GM19395 (cell line): Measurements from ENCODE around the gene LDLRAD1.
"Not testable (repeated sequence)": the region's sequence is repeated elsewhere in the genome, so short reads cannot be mapped to it uniquely, and the experiment has no call there.

Experiments
- ATAC-seq: cut with Tn5 transposase; IDR thresholded peaks from one replicate; pipeline ENCODE4 v1.9.1; 2021; ENCODE audit warnings: mild to moderate bottlenecking, moderate library complexity; ENCODE audit not compliant: unreplicated experiment

Gene LDLRAD1

DNA sequence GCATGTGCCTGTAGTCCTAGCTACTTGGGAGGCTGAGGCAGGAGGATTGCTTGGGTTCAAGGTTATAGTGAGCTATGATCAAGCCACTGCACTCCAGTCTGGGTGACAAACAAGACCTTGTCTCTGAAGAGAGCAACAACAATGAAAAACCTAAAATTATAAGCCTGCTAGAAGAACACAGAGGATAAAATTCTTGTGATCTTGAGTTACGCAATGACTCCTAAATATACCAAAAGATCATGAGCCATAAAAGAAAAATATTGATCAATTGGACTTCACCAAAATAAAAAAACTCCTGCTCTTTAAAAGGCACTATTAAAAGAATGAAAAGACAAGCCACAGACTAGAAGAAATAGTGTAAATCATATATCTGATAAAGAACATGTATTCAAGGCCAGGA is 22.3 kb downstream of the LDLRAD1 start:
- ATAC-seq, result no peak

DNA sequence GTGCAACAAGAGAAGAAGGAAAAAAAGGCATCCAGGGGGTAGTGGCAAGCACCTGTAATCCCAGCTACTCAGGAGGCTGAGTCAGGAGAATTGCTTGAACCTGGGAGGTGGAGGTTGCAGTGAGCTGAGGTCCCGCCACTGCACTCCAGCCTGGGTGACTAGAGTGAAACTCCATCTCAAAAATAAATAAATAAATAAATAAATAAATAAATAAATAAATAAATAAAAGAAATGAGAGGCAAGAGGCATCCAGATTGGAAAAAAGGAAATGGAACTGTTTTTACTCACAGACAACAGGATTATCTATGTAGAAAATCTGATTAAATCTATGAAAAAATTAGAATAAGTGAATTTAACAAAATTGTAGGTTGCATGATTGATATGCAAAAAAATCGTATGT is 23.5 kb downstream of the LDLRAD1 start:
- ATAC-seq, result not testable (repeated sequence)

DNA sequence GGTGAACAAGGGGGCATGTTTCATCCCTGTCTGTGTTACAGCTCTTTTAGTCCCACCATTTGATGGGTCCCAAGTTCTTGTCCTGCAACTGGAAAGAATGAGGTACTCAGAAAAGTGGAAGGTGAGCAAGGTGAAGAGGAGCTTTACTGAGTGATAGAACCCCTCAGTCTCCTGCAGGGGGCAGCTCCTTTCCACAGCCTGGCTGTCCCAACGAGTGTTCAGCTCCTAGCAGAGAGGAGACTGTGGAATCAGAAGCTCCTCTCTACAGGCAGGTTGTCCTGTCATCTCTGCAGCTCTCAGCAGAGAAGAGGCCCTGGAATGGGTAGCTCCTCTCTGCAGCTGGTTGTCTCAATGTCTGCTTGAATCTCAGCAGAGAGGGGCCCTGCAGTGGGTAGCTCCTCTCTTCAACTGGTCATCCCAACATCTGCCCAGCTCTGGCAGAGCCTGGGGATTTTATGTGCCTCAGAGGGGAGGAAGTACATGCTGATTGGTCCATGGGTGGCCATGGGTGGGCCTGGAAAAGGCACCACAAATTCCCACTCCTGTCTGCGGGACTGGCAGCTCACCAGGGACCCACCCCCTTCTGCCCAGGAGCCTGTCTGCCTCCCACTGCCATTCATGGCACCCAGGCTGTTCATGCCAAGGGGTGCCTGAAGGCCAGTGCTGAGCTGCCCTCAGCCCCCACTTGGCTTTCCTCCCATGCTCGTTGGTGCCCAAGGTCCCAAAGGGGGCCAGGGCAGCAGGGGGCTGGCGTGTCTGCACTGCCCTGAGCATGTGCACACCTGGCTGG is 25.7 kb downstream of the LDLRAD1 start:
- no peak for ATAC-seq

DNA sequence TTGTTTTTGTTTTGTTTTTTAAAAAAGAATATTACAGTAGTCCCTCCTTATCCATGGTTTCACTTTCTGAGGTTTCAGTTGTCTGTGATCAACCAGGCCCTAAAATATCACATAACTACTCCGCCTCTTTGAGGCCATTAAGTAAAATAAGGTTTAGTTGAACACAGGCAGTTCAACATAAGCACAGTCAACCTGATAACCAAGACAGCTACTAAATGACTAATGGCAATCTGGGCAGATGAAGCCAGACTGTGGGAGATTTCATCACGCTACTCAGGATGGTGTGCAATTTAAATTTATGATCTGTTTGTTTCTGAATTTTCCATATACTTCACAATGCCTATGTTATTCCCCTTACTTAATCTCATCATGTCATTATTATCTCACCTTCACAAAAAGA is 30.1 kb downstream of the LDLRAD1 start:
- ATAC-seq, result no peak

DNA sequence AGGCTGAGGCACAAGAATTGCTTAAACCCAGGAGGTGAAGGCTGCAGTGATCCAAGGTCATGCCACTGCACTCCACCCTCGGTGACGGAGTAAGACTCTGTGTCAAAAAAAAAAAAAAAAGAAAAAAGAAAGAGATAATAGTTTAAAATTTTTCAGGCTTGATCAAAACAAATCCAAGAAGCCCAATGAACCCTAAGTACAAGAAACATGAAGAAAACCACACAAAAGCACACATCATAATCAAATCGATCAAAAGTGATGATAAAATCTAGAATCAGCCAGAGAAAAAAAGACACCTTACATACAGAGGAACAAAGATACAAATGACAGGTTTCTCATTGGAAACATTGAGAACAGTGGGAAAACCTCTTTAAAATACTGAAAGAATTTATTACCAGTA is 31.5 kb downstream of the LDLRAD1 start:
- no peak for ATAC-seq

DNA sequence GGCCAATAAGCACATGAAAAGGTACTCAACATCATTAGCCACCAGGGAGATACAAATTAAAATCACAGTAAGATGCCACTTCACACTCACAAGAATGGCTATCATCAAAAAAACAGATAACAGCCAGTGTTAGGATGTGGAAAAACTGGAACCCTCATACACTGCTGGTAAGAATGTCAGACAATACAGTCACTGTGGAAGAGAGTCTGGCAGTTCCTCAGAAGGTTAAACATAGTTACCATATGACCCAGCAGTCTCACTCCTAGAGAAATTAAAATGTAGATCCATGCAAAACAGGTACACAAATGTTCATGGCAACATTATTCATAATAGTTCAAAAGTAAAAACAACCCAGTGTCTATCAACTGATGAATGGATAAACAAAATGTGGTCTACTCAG is 33.3 kb downstream of the LDLRAD1 start:
- no peak for ATAC-seq

DNA sequence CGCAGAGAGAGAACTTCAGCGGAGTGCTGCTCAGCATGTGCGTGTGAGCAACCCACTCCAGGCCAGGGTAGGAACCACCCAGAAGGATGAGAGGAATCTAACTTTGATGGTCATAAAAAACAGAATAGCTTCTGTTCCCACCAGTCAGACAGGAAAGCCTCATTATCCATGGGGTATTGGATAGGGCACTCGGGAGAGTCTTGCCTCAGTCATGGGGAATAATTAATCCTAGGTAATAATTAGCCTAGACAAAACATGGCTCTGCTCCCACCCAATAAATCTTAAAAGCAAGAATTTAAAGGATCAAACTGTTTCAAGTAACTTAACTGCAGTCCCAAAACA is 35.3 kb downstream of the LDLRAD1 start:
- no peak for ATAC-seq

DNA sequence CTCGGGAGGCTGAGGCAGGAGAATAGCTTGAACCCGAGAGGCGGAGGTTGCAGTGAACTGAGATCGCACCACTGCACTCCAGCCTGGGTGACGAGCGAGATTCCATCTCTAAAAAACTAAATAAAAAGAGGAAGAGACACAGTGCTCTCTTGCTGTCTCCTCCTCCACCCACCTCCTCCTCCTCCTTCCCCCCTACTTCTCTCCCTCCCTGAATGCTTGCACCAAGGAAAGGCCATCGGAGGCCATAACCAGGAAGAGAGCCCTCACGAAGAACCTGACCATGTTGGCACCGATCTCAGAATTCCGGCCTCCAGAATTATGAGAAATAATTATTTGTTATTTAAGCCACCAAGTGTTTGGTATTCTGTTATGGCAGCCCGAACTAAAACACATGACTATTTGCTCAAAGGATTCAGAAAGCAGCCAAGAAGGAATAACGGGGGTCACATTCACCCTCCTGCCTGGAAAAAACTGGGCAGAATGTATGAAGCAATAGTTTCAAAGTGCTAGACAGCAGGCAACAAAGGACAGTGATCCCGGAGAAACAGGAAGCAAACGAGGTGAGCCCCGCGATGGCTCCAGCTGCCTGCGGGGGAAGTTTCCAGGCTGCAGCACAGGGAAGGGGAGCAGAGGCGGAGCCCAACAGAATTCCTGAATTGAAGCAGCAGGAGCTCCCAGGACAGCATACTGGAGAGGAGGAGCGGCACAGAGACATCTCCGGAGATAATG is 35.8 kb downstream of the LDLRAD1 start:
- ATAC-seq, result no peak

DNA sequence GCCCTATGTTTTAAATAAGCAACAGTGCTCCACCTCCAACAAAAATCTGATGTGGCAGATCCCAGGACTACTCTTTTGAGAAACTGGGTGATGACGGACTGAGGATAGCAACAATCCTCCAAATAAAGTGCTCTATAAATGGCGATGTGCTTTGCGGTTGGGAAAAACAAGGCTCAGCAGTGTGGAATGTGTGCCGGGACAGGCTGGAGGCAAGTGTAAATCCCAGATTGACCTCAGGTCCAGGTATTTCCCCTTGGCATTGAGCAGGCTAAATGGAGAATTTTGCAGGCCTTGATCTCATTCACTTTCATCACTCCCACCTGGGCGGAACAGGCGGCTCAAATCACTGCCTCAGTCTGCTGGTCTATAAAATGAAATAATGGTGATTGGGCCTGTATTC is 36.8 kb downstream of the LDLRAD1 start:
- ATAC-seq, result no peak

DNA sequence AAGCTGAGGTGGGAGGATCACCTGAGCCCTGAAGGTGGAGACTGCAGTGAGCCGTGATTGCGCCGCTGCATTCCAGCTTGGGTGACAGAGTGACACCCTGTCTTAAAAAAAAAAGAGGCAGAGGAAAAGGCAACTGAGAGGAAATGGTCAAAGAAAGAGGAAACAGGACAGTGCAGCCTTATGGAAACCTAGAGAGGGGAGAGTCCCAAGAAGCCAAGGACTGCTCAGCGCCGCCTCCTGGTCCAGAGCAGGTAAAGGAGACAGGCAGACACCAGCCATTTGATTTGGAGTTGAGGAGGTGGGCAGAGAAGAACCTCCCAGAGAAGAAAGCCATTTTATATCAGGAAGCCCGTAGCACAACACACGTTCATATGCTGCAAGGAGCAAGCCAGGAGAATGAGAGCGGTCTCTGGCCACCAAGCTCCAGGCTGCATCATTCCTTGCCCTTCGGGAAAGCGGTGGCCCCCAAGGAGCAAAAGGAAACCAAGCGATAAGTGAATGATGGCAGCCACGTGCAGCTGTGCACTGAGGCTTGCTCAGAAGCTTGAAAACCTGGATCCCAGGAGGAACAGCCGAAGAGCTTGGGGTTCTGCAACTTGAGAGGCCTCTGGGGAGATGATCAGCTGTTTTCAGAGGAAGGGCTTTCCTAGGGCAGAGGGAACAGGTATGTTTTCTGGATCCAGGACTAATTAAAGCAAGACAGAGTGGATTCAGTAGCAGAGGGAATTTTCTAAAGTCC is 38.1 kb downstream of the LDLRAD1 start:
- ATAC-seq, result no peak

DNA sequence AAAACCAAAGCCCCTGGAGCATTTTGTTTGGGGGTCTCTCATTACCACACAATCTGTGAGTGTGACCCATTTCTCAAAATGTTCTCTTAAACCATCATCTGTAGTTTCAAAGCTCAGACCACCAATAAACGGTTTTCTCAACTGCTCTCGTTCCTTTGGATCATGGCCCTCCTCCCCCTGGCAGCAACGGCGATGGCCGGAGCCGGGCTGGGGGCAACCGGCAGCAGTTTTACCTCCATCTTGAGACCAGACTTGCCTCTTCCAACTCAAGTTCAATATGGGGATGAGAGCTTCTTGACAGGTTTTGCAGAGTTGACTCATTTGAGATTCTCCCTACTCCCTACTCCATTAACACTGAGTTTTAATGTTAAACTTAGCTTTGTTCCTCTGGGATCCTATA is 42.1 kb downstream of the LDLRAD1 start:
- no peak for ATAC-seq

DNA sequence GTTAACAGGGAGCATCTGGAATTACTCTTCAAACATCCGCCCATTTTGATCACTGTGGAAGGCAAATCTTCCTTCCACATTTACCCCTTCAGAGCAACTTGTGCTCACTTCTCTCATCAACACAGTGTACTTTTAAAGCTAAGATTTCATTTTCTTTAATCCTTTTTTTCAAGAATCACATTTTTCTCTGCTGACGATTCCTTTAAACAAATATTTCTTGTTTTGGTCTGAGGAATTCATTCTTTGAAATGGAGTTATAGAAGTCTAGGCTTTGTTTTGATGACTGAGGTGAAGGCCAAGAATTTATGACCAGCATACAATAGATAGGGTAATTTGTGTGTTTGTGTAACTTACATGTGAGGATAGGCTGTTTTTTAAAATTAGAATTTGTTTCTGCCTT is 46.3 kb downstream of the LDLRAD1 start:
- ATAC-seq, result no peak

DNA sequence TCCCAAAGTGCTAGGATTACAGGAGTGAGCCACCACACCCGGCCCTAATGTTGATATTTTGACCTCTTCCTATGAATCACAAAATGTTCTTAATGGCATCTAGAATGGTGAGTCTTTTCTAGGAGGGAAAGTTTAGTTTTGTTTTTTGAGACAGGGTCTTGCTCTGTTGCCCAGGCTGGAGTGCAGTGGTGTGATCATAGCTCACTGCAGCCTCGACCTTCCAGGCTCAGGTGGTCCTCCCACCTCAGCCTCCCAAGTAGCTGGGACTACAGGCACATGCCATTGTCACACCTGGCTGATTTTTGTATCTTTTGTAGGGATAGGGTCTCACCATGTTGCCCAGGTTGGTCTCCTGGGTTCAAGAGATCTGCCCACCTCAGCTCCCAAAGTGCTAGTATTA is 48.7 kb downstream of the LDLRAD1 start:
- not testable (repeated sequence) for ATAC-seq

DNA sequence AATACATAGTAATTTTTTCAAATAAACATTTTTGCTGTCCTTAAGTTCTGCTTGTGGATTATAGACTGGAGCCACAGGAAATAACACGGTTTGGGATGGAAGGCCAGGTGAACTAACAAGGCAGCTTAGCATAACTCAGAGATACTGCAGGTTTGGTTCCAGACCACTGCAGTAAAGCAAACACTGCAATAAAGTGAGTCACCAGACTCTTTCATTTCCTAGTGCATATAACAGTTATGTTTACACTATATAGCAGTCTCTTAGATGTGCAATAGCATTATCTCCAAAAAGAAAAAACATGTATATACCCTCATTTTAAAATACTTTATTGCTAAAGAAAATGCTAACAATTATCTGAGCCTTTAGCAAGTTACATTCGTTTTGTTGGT is 49.9 kb downstream of the LDLRAD1 start:
- ATAC-seq, result no peak

DNA sequence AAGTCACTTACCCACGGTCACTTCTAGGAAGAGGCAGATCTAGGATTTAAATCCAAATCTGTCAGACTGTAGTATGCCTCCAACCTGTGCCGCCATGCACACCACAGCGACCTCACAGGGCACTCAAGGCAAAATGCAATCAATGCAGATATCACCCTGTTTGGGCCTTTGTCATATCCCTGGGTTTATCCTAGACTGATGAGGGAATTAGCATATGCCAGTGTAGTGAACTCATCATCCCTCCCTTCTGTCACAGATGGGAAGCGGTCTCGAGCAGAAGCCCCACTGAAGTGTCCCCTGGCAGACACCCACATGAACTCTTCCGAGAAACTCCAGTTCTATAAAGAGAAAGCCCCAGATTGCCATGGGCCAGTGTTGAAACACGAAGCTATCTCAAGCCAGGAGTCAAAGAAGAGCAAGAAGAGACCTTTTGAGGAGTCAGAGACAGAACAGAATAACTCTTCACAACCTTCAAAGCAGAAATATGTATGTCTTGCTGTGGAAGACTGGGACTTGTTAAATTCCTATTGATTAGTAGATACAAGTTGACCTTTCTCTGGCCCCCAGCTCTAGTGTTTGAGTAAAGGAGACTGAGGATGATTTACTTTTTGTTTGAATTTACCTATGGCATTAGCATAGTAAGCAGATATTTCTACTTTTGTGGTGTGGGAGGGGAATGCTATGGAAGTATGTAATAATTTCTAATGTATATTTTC is 50.4 kb downstream of the LDLRAD1 start:
- ATAC-seq, result no peak

DNA sequence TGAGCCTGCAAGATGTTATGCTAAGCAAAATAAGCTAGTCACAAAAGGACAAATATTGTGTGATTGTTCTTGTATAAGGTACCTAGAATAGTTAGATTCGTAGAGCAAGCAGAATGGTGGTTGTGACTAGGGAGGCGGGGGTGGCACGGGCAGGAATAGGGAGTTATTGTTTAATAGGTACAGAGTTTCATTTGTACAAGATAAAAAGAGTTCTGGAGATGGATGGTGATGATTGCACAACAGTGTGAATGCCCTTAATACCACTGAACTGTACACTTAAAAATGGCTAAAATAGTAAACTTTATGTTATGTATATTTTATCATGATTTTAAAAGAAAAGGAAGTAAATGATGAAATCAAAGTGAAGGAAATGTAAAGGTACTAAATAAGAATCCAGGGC is 51.2 kb downstream of the LDLRAD1 start:
- ATAC-seq, result no peak

DNA sequence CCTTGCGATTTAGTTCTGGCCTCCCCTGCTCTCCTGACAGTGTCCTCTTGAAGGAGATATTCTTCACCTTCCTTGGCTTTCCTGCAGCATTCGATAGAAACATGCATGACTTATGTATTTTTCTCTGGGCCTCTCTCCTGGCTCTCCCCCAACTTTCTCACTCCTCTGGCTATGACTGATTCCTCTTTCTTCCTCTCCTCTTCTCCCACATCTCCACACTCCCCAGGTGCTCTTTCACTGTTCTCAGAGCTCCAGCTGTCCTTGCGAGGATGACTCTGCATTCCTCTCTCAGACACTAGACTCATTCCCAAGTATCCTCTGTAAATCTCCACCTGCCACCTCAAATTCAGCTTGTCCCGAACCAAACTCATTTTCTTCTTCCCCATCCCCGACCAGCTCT is 53.9 kb downstream of the LDLRAD1 start:
- no peak for ATAC-seq

DNA sequence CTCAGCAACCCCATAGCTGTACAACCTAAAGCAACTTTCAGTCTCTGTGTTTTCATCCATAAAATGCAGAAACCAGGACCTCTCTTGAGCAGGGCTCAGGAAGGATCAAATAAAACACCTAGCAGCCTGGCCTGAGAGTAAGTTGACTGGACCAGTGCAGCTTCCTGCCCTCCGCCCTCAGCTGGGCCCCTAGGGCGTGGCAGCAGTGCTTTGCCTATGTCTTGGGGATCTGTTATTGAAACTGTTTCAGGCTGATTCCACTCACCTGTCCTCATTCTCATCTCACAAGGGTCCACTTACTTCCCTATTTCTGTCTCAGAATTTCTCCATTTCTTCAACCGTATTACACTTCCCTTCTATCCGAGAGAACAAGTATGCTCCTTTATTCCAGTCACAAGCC is 54.5 kb downstream of the LDLRAD1 start:
- ATAC-seq, result no peak

DNA sequence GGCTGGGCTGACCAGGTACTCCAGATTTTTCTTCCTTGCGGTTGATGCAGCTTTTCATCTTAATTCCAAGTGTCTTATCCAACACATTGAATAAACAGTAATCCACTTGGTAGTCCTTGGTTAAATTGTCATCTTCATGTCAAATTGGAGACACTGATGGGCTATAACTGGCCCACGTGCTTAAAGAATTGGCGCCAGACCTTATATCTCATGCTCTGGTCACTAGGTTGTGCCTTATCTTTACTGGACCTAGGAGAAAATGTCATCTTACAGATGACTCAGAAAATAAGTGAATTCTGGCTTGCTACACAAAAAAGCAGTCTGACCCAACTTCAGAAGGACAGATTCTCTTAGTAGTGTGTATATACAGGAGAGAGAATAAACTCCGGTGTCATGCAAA is 55.6 kb downstream of the LDLRAD1 start:
- ATAC-seq, result no peak

DNA sequence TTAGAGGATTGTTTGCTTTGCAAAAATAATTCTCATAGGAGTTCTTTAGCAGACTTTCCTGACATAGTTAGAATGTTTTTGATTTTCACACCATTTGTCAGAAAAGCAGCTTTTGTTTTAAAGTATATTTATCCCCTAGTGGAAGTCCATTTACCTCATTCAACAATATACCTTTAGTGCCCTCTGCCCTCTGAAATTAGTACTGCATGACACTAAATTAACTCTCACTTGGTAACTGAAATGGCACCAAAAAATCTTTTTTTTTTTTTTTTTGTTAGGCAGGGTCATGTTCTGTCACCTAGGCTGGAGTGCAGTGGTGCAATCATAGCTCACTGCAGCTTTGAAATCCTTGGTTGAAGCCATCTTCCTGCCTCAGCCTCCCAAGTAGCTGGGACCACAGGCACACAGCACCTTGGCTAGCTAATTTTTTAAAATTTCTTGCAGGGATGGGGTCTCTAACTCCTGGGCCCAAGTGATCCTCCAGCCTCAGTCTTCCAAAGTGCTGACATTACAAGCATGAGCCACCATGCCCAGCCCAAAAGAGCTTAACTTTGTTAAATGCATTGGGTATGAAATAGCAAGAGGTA is 58.2 kb downstream of the LDLRAD1 start:
- ATAC-seq, result no peak
